T-helper 2 cell (primary cell): ENCODE measurements around the gene TOR1A.
A peak's percentile ranks its signal among the peaks of the same experiment; 100 is the strongest.
"Not testable (repeated sequence)": the region's sequence is repeated elsewhere in the genome, so short reads cannot be mapped to it uniquely, and the experiment has no call there.

Source experiments
- DNase-seq, 5 experiments: peaks; one replicate each; pipeline versions ENCODE4 v3.0.0 to v3.0.0-alpha.2; 2012 to 2022

Gene TOR1A

GRCh38 chr9:129779560-129780190, 44.3 kb downstream of the TOR1A start:
- DNase-seq, result no peak

DNA sequence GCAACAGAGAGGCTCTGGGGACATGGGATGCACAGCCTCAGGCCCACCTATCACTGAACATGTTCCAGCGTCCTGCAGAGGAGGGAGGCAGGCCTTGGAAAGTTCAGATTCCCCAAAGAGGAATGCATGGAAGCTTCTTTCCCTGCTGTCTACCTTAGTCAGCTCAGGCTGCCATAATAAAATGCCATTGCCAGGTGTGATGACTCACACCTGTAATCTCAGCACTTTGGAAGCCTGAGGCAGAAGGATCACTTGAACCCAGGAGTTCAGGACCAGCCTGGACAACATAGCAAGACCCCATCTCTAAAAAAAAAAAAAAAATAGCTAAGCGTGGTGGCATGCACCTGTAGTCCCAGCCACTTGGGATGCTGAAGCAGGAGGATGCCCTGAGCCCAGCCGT, 45.5 kb downstream of the TOR1A start:
- DNase-seq, result no peak

- DNase-seq, result no peak
Measured at GRCh38 chr9:129777769-129778130, 46.2 kb downstream of the TOR1A start.

DNA sequence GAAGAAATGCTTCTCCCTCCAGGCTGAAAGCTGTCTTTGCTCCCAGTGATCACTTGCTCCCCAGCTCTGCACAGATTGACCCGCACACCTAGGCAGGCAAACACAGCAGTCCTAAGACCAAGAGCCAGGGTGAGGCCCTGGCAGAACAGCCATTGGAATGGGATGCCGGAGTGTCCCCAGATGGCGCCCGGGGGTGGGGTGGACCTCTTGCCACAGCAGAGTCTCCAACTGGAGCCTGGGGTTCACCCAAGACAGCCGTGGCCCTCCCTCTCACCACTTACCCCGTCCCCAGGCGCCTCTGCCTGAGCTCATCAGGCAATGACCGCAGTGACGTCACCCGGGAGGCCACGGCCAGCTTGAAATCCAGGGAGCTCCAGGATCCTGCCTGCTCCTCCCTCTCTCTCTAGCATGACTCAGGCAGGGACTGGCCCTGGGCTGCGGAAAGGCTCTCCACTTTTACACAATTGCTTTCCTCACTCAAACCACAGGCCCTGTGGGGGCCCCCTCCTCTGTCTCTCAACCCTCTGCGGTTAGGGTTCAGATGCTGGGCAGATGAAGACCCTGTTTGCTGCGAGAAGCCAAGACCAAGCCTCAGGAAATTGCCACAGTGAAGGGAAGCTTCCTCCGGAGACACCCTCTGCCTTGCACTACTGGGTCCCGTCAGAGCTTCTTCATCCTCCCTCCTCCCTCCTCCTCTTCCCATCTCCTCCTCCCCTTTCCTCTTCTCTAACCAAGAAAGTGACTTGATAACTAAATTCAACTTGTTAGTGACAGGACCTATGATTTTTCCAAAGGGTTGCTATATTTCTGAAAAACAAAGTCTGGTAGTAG, 46.8 kb downstream of the TOR1A start:
- peak in 3 of 5 experiments; percentile 1 to 56 (median 48) for DNase-seq

GRCh38 chr9:129776566-129776937, 47.4 kb downstream of the TOR1A start:
- DNase-seq, result no peak

GRCh38 chr9:129776096-129776495, 47.8 kb downstream of the TOR1A start:
- not testable (repeated sequence) for DNase-seq

GRCh38 chr9:129775448-129775798, 48.5 kb downstream of the TOR1A start:
- DNase-seq, result no peak

DNA sequence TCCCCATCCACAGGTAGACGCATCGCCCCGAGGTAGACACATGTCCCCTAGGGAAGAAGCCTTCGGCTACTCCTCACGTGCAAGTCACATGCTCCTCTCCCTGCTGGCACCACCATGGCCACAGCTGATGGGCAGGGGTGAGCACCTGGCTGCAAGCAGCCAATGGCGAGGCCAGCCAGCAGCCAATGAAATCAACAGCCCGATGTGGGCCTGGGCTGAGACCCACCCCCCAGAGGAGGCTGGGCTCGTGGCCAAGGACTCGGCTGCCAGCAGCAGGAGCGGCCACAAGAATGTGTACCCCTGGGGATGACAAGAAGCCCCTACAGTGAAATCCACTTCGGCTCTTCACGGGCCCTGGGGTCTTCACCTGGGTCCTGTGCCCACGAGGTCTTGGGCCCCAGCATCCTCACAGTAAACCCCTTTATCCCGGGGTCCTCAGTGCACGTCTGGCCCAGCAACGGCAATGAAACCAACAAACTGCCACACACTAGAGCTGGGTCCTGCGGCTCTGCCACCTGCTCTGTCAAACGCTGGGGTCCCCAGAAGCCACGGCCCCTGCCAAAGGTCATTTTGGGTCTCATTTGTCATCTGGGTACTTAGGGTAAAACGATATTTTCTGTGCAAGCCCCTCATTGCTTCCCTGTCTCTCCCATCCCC, 49.0 kb downstream of the TOR1A start:
- no peak for DNase-seq

GRCh38 chr9:129773262-129774048, 50.5 kb downstream of the TOR1A start:
- DNase-seq, result no peak

GRCh38 chr9:129770741-129771140, 53.2 kb downstream of the TOR1A start:
- no peak for DNase-seq

DNA sequence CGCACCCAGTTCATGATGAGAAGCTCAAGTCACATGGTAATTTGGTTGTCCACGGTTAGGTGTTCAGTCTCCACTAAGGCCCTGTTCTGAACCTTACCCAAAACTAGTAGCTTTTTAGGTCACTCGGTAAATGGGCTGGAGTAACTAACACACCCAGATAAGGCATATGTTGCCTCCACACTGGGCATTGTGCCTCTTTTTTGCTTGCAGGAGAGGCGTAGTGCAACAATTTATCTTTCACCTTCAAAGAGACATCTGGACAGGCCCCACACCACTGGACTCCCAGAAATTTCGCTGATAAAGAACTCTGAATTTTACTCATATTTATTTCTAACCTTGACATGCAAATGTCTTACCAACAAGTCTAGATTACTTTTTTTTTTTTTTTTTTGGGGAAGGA, 54.3 kb downstream of the TOR1A start:
- no peak for DNase-seq

GRCh38 chr9:129768486-129768885, 55.5 kb downstream of the TOR1A start:
- DNase-seq, result no peak

DNA sequence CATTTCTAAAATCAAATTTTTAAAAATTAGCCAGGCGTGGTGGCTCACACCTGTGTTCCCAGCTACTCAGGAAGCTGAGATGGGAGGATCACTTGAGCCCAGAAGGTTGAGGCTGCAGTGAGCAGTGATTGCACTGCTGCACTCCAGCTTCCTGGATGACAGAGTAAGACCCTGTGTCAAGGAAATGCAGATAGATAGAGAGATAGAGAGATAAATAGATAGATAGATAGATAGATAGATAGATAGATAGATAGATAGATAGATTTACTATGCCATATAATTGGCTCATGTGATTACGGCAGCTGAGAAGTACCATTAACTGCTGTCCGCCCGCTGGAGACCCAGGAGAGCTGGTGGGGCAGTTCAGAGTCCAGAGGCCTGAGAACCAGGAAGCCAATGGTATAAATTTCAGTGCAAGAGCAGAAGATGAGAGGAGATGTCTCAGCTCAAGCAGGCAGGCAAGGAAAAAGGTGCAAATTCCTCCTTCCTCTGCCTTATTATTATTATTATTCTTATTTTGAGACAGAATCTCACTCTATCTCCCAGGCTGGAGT, 58.1 kb downstream of the TOR1A start:
- no peak for DNase-seq

DNA sequence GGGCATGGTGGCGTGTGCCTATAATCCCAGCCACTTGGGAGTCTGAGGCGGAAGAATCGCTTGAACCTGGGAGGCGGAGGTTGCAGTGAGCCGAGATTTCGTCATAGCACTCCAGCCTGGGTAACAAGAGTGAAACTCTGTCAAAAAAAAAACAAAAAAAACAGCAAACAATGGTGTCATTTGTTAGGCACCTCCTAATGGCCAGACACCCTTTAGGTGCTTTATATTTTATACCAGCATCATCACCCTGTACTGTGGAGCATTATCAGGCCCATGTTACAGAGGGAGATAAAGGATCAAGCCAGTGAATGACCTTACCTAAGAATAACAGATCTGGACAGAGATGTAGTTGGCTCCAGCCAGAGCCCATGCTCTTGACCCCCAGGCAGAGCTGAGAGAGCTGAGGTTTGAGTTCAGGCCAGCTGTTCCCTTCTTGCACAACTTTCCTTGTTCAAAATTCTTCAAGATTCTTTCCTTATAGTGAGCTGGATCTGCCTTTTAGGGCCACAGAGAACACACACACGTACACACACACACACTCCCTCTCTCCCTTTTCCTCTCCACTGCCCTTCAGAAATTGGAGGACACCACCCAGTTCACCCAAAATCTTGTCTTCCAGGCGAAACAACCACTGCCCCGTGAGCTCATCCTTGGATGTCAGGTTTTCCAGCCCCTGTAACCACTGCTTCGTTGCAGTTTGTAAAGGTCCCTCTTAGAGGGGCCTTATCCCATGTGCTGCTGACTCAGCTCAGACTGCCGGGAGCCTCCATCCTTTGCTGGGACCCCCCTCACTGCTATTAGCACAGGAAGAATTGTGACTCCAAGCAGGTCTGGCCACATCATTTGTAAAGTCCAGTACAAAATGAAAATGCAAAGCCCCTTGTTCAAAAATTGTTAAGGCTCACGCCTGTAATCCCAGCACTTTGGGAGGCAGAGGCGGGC, 60.7 kb downstream of the TOR1A start:
- DNase-seq, result no peak
